ENCODE results near the gene MALAT1. TPM values are rescaled to one million over a fixed set of nuclear protein-coding genes. Genes with fewer than 3 reads are reported as not detected.

Gene MALAT1
- total and polyA plus RNA-seq, 2 of the 13 experiments (the other 11 are each of a cell fraction or from before 2014, with no cell fraction given): 143 to 1,237 TPM

GRCh38 chr11:65498977-65499712 is at the start of gene MALAT1 (continued):
- TF ChIP-seq TFDP2 (CRISPR knock-in tag; IDR thresholded peaks at IDR 0.05) (peak; percentile 80; the same call in 1 of the 2 replicates), HDAC2 (CRISPR knock-in tag; IDR thresholded peaks at IDR 0.05) (peak; percentile 67; the same call in 1 of the 2 replicates), SIN3B (IDR thresholded peaks at IDR 0.05; ENCODE audit: low read length) (peak; percentile 83), GATA4 (IDR thresholded peaks at IDR 0.05; ENCODE audit: borderline replicate concordance, low read depth) (peak; percentile 96), SIX4 (CRISPR knock-in tag; IDR thresholded peaks at IDR 0.05) (peak; percentile 82), ZNF781 (CRISPR knock-in tag; IDR thresholded peaks at IDR 0.05; ENCODE audit: borderline replicate concordance, not compliant biosample characterization) (no peak), MXD3 (CRISPR knock-in tag; IDR thresholded peaks at IDR 0.05) (peak; percentile 94), GFI1 (CRISPR knock-in tag; IDR thresholded peaks at IDR 0.05; ENCODE audit: borderline replicate concordance) (no peak), HHEX (CRISPR knock-in tag; IDR thresholded peaks at IDR 0.05) (no peak), IKZF4 (CRISPR knock-in tag; IDR thresholded peaks at IDR 0.05; ENCODE audit: borderline replicate concordance, low read depth, not compliant biosample characterization) (peak; percentile 34), MNT (IDR thresholded peaks at IDR 0.05) (no peak), PLSCR1 (CRISPR knock-in tag; IDR thresholded peaks at IDR 0.05; ENCODE audit: borderline replicate concordance) (no peak), ZNF230 (CRISPR knock-in tag; IDR thresholded peaks at IDR 0.05) (no peak), CTCF (CRISPR knock-in tag; IDR thresholded peaks at IDR 0.05) (no peak), CEBPZ (IDR thresholded peaks at IDR 0.05; ENCODE audit: low read length) (no peak), ZNF326 (CRISPR knock-in tag; IDR thresholded peaks at IDR 0.05; ENCODE audit: borderline replicate concordance) (no peak), TBL1XR1 (IDR thresholded peaks at IDR 0.05; ENCODE audit: borderline replicate concordance, low read length, partially characterized antibody) (peak; percentile 90), ZC3H4 (CRISPR knock-in tag; IDR thresholded peaks at IDR 0.05; ENCODE audit: borderline replicate concordance) (peak; percentile 94), ZSCAN9 (CRISPR knock-in tag; IDR thresholded peaks at IDR 0.05; ENCODE audit: borderline replicate concordance) (peak; percentile 94), ZBTB42 (CRISPR knock-in tag; IDR thresholded peaks at IDR 0.05) (no peak)

Data from HepG2 (cell line).